H9 (cell line): ENCODE measurements around the gene CDRT4. TPM values are rescaled to one million over a fixed set of nuclear protein-coding genes. Genes with fewer than 3 reads are reported as not detected.

Experiments
- DNase-seq: peaks from one replicate; pipeline ENCODE4 v3.0.0-alpha.2; 2017
- H2AFZ ChIP-seq: one replicate; pipeline ENCODE4 v1.6.1; 2013; ENCODE audit warnings: mild to moderate bottlenecking, low read length, control low read depth, moderate library complexity
- H2AK5ac ChIP-seq: 2 replicates; pipeline ENCODE4 v1.6.1; 2013; ENCODE audit warnings: low read length, control low read depth, mixed read lengths; ENCODE audit not compliant: insufficient read length
- H2BK120ac ChIP-seq: one replicate; pipeline ENCODE4 v1.6.1; 2013; ENCODE audit warnings: low read depth, mild to moderate bottlenecking, low read length, control low read depth, inconsistent platforms; ENCODE audit not compliant: poor library complexity, severe bottlenecking
- H2BK12ac ChIP-seq: 2 replicates; pipeline ENCODE4 v1.6.1; 2013; ENCODE audit warnings: low read length, control low read depth, mixed read lengths, low read depth; ENCODE audit not compliant: insufficient read length
- H2BK15ac ChIP-seq: 2 replicates; pipeline ENCODE4 v1.6.1; 2013; ENCODE audit warnings: low read depth, low read length, control low read depth
- H2BK20ac ChIP-seq: one replicate; pipeline ENCODE4 v1.6.1; 2013; ENCODE audit warnings: low read depth, mild to moderate bottlenecking, low read length, control low read depth, inconsistent platforms; ENCODE audit not compliant: poor library complexity, severe bottlenecking
- H2BK5ac ChIP-seq: 2 replicates; pipeline ENCODE4 v1.6.1; 2013; ENCODE audit warnings: low read length, control low read depth, mixed read lengths; ENCODE audit not compliant: insufficient read length
- H3K14ac ChIP-seq: 2 replicates; pipeline ENCODE4 v1.6.1; 2013; ENCODE audit warnings: low read length, control low read depth; ENCODE audit not compliant: insufficient read depth
- H3K18ac ChIP-seq: 2 replicates; pipeline ENCODE4 v1.6.1; 2013; ENCODE audit warnings: low read depth, mild to moderate bottlenecking, mixed read lengths, low read length, control low read depth; ENCODE audit not compliant: insufficient read length
- H3K23ac ChIP-seq: 2 replicates; pipeline ENCODE4 v1.6.1; 2013; ENCODE audit warnings: low read length, control low read depth, mixed read lengths, low read depth; ENCODE audit not compliant: insufficient read length
- H3K23me2 ChIP-seq: 2 replicates; pipeline ENCODE4 v1.6.1; 2013; ENCODE audit warnings: low read depth, mild to moderate bottlenecking, mixed read lengths, low read length, control low read depth; ENCODE audit not compliant: insufficient read length, poor library complexity, severe bottlenecking
- H3K27ac ChIP-seq: 2 replicates; pipeline ENCODE4 v1.5.1; 2013; ENCODE audit warnings: low read length, control low read depth, mixed read lengths, low read depth; ENCODE audit not compliant: insufficient read length
- H3K27me3 ChIP-seq: 2 replicates; pipeline ENCODE4 v1.6.1; 2013; ENCODE audit warnings: low read length, control low read depth, inconsistent platforms; ENCODE audit not compliant: insufficient read depth
- H3K4ac ChIP-seq: 2 replicates; pipeline ENCODE4 v1.6.1; 2013; ENCODE audit warnings: low read depth, mild to moderate bottlenecking, control low read depth, inconsistent platforms, low read length, moderate library complexity
- H3K4me1 ChIP-seq: 2 replicates; pipeline ENCODE4 v1.6.1; 2013; ENCODE audit warnings: low read length, control low read depth, inconsistent platforms; ENCODE audit not compliant: insufficient read depth
- H3K4me2 ChIP-seq: 2 replicates; pipeline ENCODE4 v1.6.1; 2013; ENCODE audit warnings: low read length, control low read depth, mixed read lengths; ENCODE audit not compliant: insufficient read length, insufficient read depth
- H3K56ac ChIP-seq: 2 replicates; pipeline ENCODE4 v1.6.1; 2013; ENCODE audit warnings: low read depth, mild to moderate bottlenecking, mixed read lengths, low read length, control low read depth; ENCODE audit not compliant: insufficient read length
- H3K79me1 ChIP-seq: 2 replicates; pipeline ENCODE4 v1.6.1; 2013; ENCODE audit warnings: low read depth, mild to moderate bottlenecking, moderate library complexity, low read length, control low read depth, inconsistent platforms; ENCODE audit not compliant: insufficient read depth, poor library complexity, severe bottlenecking
- H3K79me2 ChIP-seq: 2 replicates; pipeline ENCODE4 v1.6.1; 2013; ENCODE audit warnings: low read length, control low read depth, inconsistent platforms; ENCODE audit not compliant: insufficient read depth
- H3K9ac ChIP-seq: 2 replicates; pipeline ENCODE4 v1.6.1; 2013; ENCODE audit warnings: low read length, control low read depth, mixed read lengths; ENCODE audit not compliant: insufficient read length; ENCODE audit errors: extremely low read depth
- H3K9me3 ChIP-seq: one replicate; pipeline ENCODE4 v1.6.1; 2013; ENCODE audit warnings: low read depth, low read length, inconsistent platforms; ENCODE audit not compliant: control insufficient read depth
- H3T11ph ChIP-seq: one replicate; pipeline ENCODE4 v1.6.1; 2013; ENCODE audit warnings: mild to moderate bottlenecking, low read length, control low read depth, inconsistent platforms
- H4K20me1 ChIP-seq: one replicate; pipeline ENCODE4 v1.6.1; 2013; ENCODE audit not compliant: control insufficient read depth, insufficient read length, insufficient read depth
- H4K5ac ChIP-seq: 2 replicates; pipeline ENCODE4 v1.6.1; 2013; ENCODE audit warnings: low read depth, mild to moderate bottlenecking, mixed read lengths, low read length, control low read depth; ENCODE audit not compliant: insufficient read length
- H4K8ac ChIP-seq: replicated peaks from 2 replicates; pipeline ENCODE4 v1.6.1; 2013; ENCODE audit warnings: low read length, control low read depth, mixed read lengths, low read depth; ENCODE audit not compliant: insufficient read length
- H4K91ac ChIP-seq: 2 replicates; pipeline ENCODE4 v1.6.1; 2013; ENCODE audit warnings: low read depth, mild to moderate bottlenecking, moderate library complexity, mixed read lengths, low read length, control low read depth; ENCODE audit not compliant: insufficient read length
- H3K27ac Mint-ChIP-seq, 3 experiments: 2 replicates in 2 of 3; 3 replicates in 1 of 3; pipeline ENCODE4 v1.8.0; 2020 to 2021; ENCODE audit warnings: mixed read lengths in 3 of 3, mild to moderate bottlenecking in 1 of 3, moderate library complexity in 1 of 3
- H3K27me3 Mint-ChIP-seq: 2 replicates; pipeline ENCODE4 v1.8.0; 2021; ENCODE audit warnings: low read depth, mild to moderate bottlenecking, moderate library complexity, mixed read lengths
- H3K36me3 Mint-ChIP-seq, 3 experiments: 2 replicates in 2 of 3; 3 replicates in 1 of 3; pipeline ENCODE4 v1.8.0; 2020 to 2021; ENCODE audit warnings: low read depth in 3 of 3, mixed read lengths in 3 of 3; ENCODE audit not compliant: insufficient read depth in 1 of 3
- H3K4me1 Mint-ChIP-seq, 2 experiments: 2 replicates each; pipeline ENCODE4 v1.8.0; 2020; ENCODE audit warnings: mixed read lengths in 2 of 2
- H3K4me3 Mint-ChIP-seq, 2 experiments: 2 replicates in 1 of 2; 3 replicates in 1 of 2; pipeline ENCODE4 v1.8.0; 2020 to 2021; ENCODE audit warnings: mild to moderate bottlenecking in 2 of 2, mixed read lengths in 2 of 2, moderate library complexity in 1 of 2
- H3K9me3 Mint-ChIP-seq, 2 experiments: 2 replicates in 1 of 2; 3 replicates in 1 of 2; pipeline ENCODE4 v1.8.0; 2020; ENCODE audit warnings: mild to moderate bottlenecking in 2 of 2, mixed read lengths in 2 of 2, moderate library complexity in 1 of 2
- CTCF ChIP-seq: fragments of 200-600 bp; sonication (generic); conservative IDR thresholded peaks from 3 replicates; pipeline ENCODE4 v1.8.0; 2021; ENCODE audit warnings: antibody characterized with exemption, mild to moderate bottlenecking
- WGBS: extraction: QIAGEN DNeasy Blood & Tissue Kit; methylation state at CpG from one replicate; pipeline ENCODE4 v1.1.7; 2013; ENCODE audit warnings: missing lambda C conversion rate, low lambda C conversion rate, mixed read lengths; ENCODE audit not compliant: insufficient read length; ENCODE audit errors: extremely low coverage; 5-methylcytosine and 5-hydroxymethylcytosine counted together
- total RNA-seq: library from RNA; stranded (reverse); gene quantifications from 2 replicates; pipeline ENCODE4 v1.2.1, GENCODE V29; 2021

CDRT4 gene
- total RNA-seq, 1 experiment from 2014 or later = 3.8 TPM

- Histone ChIP-seq H4K20me1 (no peaks in the 10 kb centered on the region), H2BK20ac (no peak overlapping the region), H3K9me3 (no peaks in the 10 kb centered on the region), H2BK120ac (no peak overlapping the region), H3K23ac (no peak overlapping the region), H3K79me1 (no peaks in the 10 kb centered on the region), H3K56ac (no peak overlapping the region), H4K91ac (no peak overlapping the region), H3K79me2 (no peaks in the 10 kb centered on the region), H3K4me1 (no peaks in the 10 kb centered on the region; the same call in 1 of the 2 replicates), H3T11ph (no peak overlapping the region), H3K4me2 (no peak overlapping the region), H4K8ac (no peak overlapping the region), H2AK5ac (no peak overlapping the region), H3K23me2 (no peaks in the 10 kb centered on the region), H3K4ac (no peak overlapping the region), H3K9ac (no peak overlapping the region), H3K14ac (no peak overlapping the region), H2BK5ac (no peak overlapping the region), H2BK12ac (no peak overlapping the region), H3K27ac (no peak overlapping the region), H3K27me3 (no peaks in the 10 kb centered on the region), H4K5ac (no peak overlapping the region), H3K18ac (no peak overlapping the region), H2AFZ (no peak overlapping the region), H2BK15ac (no peak overlapping the region)
- Mint-ChIP-seq H3K36me3 (no peaks in the 10 kb centered on the region), H3K27me3 (peaks cover 2% of the 10 kb centered on the region), H3K4me3 (no peak overlapping the region), H3K27ac (no peak overlapping the region; a peak in 1 of 7 replicates), H3K9me3 (no peaks in the 10 kb centered on the region), H3K4me1 (peaks cover 3 to 4% of the 10 kb centered on the region in 2 experiments; a peak in 2 of 4 replicates)
- no peak for DNase-seq
- whole genome bisulfite sequencing = no CpG with 5 or more reads among the region's 5 CpGs
- no peak for TF ChIP-seq CTCF
Observed at GRCh38 chr17:15397620-15398019, 69.8 kb downstream of the CDRT4 start.
